GM19035 (cell line): ENCODE data around the gene GANAB.
"Not testable (repeated sequence)": the region's sequence is repeated elsewhere in the genome, so short reads cannot be mapped to it uniquely, and the experiment has no call there.

Source experiments
- ATAC-seq: cut with Tn5 transposase; IDR thresholded peaks from one replicate; pipeline ENCODE4 v1.9.1; 2021; ENCODE audit not compliant: unreplicated experiment

The GANAB gene

DNA sequence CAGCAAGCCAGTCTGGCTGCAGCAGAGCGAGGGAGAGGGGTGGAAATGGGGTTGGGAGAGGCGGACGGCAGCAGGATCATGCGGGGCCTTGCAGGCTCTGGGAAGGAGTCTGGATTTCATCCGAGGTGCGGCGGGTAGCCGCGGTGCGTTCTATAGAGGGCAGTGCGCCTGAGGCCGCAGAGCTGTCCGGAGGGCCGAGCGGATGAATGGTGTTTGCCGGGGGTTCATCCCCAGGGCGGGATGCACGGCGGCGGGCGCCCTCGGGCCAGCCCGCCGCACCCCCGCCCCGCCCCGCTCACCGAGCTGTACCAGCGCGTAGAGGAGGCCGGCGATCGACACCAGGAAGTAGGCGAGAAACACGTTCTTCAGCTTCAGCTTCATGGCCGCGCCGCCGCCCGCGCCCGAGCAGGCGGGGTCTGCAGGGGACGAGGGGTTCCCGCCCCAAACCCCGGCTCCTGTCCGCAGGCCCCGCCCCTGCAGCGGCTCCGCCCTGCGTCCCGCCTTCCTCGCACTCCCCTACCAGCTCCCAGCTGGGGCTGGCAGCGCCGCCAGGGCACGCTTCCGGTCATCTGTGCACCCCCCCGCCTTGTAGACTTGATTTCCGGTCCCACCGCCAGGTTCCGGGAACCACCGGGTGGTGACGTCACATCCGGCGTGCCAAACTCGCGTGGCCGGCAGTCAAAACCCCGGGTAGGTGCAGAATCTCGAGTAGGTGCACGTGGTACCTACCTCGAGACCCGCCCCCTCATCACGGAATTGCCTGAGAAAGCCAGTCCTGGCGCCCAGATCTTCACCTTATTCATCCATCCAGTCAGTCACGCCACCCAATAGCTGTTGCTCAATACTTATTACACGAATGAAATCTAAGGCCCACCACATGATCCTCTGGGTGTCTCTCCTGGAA lies 24.6 kb downstream of the GANAB start, which contains the start of gene B3GAT3:
Gene B3GAT3, minus strand, starts transcription at position 420 of the 904 bp plus-strand sequence. Its CDS starts 39 bp downstream, at position 381.
- ATAC-seq: peak; percentile 97

DNA sequence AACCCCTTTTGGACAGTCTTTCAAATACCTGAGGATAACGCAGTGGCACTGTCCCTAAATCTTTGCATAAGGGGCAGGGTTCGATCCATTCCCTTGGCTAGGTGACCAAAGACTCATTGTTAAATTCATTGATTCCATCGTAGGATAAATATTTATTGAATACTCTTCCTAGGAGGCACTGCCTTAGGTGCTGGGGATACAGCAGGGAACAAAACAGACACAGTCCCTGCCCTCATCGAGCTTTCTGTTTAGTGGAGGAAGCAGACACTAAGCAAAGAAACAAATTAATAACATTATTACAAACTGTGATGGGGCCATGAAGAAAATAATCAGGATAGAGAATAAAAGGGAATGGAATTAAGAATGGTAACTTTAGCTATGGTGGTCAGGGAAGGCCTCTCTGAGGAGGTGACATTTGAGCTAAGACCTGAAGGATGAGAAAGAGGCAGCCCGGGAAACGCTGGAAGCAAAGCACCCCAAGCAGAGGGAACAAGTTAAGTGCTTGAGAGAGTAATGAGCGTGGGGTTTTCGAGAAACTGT lies 25.3 kb downstream of the GANAB start:
- no peak for ATAC-seq

DNA sequence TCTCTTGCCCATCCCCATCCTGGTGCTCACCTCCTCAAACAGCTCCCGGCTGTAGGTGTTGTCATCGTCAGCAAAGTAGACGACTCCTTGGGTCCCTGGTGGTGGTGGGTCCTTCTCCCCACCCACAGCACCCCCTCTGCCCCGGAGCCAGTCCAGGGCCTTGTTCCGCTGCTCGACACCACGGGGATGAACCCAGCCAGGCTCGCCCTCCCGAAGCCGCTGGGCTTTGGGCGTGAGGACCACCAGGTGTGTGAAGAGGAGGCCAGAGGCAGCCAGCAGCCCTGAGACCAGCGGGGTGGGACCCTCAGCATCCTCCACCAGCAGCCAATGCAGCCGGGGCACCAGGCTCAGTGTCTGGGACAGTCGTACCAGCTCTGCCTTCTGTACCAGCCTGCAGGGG lies 29.5 kb downstream of the GANAB start:
- not testable (repeated sequence) for ATAC-seq

DNA sequence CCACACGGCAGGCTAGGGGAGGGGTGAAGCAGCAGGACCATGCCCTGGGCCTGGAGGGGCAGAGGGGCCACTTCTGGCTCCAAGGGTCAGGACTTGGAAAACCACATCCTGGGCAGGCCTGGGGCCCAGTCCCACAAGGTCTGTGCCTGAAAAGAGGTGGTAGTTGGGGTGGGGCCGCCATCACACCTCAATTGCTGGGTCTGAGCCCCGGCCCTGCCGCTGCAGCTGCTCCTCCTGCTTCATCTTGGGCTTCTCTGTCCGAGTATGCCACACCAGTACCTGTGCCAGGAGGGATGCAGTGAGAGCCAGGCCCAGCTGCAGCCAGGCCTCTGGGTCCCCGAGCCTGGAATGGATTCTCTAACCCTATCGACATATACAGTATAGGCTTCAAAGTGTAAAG lies 30.9 kb downstream of the GANAB start:
- no peak for ATAC-seq

DNA sequence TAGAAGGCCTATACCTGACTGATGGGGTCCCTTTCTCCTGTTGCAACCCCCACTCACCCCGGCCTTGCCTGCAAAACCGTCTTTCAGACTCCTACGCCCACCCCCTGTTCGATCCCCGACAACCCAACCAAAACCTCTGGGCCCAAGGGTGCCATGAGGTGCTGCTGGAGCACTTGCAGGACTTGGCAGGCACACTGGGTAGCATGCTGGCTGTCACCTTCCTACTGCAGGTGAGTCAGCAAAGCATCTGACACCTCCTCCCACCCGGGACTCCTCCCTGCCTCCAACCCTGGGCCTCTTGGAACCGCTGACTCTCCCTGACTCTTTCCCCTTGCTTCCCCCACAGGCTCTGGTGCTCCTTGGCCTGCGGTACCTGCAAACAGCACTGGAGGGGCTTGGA lies 32.1 kb downstream of the GANAB start:
- no peak for ATAC-seq

DNA sequence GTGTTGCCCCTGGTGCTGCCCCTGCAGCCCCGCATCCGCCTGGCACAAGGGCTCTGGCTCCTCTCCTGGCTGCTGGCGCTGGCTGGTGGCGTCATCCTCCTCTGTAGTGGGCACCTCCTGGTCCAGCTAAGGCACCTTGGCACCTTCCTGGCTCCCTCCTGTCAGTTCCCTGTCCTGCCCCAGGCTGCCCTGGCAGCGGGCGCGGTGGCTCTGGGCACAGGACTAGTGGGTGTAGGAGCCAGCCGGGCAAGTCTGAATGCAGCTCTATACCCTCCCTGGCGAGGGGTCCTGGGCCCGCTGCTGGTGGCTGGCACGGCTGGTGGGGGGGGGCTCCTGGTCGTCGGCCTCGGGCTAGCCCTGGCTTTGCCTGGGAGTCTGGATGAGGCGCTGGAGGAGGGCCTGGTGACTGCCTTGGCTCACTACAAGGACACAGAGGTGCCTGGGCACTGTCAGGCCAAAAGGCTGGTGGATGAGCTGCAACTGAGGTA lies 33.1 kb downstream of the GANAB start:
- no peak for ATAC-seq

DNA sequence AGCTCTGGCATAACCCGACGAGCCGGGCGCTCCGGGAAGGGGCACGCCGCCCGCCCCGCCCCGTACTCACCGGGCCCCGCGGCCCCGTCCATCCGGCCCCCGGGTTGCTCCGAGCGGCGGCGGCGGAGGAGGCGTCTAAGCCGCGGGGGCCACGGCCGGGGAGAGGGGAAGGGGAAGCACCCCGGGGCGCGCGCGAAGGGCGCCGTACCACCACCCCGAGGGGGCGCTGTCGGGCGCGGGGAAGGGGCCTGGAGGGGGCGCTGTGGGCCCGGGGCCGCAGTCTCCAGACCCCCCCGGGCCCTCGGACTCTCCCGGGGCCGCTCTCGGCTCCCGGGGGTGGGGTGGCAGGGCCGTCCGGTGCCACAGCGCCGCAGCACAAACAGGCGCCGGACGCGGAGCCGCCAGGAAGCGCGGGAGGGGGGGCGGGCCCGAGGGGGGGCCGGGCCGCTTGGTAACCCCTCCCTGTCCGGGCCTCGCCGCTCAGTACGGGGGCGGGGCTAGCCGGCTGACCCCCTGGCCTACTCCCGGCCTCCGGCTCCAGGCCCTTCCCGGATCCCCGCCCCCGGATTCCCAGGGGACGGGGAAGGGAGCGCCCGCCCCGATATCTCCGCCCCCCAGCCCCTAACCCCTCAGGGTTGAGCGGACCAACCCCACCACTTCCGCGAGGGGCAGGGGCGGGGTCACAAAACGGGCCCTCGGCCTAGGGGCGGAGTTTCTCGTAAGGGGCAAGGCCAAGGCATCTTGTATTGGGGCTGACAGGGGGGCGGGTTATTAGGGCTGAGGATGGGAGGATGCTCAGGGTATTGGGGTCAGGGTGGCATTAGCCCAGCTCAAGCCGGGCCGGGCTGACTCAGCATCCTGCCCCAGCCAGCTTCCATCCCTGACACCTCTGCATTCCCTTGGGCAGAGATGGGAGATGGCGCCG lies 33.8 kb downstream of the GANAB start, which contains the start of the genes EML3 and ROM1:
Gene EML3, minus strand, starts transcription at position 410 of the 925 bp plus-strand sequence. Its CDS starts 318 bp downstream, at position 92.
Gene ROM1, plus strand, starts transcription at position 892 of the 925 bp plus-strand sequence. Its CDS starts 25 bp downstream, at position 917.
- ATAC-seq: peak; percentile 71

DNA sequence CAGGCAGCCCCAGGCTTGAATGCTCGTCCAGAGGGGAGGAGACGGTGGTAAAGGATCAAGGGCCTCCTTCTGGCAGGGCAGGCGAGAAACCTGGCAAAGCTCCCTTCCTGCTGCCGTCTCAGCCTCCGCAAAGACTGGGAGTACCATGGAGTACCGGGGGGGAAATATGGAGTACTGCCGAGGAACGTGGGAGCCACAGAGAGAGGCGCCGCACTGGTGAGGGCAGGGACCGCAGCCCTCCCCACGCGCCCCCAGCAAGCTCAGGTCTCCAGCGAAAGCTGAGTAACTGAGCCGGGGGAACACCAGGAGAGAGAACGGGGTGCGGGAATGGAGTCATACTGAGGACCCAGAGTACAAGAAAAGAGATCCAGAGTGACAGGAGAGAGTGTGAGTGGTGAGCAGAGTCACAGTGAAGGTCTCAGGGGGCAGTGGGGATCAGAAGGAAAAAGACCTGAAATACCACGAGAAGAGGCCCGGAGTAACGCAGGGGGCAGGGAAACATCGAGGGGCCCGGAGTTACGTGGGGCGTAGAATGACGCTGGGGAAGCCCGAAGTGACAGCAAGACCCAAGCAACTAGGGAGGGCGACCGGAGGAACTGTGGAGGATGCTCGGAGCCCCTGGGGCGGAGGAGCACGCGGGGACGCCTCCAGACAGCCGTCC lies 34.6 kb downstream of the GANAB start:
- ATAC-seq: peak; percentile 1

DNA sequence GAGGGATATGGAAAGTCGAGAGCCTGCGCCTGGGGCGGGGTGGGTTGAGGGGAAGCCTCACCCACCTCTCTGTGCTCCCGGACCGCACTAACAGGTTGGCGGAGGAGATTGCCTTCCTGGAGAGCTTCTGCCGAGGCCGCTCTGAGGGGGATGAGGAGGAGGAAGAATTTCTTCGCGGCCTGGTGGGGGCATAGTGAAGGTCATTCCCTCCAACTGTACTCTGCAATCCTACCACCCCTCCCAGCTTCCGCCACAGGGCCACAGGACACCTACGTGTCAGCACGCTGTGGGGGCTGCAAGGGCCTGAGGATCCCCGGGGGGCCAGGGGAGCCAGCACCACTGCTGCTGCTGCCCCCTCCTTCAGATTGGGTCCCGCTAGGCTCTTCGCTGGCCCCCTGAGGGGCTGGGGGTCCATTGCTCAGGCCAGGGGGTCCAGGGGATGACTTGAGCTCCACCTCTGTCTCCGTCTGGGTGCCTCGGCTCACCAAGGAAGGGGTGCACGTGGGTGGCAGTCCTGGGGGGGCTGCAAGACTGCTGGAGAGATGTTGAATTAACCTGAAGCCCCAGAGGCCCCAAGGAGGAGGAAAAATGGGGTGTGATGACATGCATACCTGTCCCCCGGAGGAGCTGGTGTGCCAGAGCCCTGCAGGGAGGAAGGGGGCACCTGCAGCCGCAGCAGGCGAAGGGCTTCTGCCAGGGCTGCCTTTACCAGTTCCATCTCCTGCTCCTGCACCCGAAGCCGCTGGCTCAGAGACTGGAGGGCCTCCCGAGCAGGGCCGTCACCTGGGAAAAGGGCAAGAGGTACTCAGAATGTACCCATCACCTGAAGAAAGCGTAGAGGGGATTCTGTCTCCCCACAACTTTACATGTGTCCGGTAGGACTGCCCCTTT lies 35.4 kb downstream of the GANAB start:
- no peak for ATAC-seq

DNA sequence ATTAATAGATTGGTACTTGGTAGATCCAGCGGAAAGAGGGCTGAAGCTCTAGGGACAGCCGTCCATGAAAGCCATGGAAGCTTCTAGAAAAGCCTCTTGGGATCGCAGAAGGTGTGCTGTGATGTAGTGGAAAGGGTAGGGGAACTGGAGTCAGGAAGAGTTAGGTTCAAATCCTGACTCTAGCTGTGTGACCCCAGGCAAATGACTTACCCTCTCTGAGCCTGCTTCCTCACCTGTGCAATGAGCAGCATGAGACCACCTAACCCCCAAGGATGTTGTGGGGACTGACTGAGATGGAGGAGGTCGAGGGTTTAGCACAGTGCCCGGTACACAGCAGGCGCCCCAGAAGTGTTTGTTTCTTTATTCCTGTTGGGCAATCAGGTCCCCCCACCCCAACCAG lies 36.0 kb downstream of the GANAB start:
- ATAC-seq: no peak

DNA sequence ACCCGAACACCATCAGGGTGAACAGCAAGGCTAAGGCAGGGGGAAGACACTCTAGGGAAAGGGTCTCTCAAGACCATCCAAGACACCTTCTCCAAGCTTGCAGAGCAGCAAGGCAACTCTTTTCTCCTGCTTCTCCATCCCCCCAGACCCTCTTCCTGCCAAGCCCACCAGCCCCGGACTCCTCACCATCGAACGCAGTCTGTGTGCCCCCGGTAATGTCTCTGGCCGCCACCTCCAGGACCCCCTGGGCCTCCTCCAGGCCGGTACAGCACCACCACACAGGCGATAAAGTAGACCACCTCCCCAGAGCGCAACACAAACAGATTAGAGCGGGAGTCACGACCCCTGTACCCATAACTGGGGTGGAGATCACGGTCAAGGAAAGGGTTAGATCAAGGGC lies 37.6 kb downstream of the GANAB start:
- no peak for ATAC-seq

DNA sequence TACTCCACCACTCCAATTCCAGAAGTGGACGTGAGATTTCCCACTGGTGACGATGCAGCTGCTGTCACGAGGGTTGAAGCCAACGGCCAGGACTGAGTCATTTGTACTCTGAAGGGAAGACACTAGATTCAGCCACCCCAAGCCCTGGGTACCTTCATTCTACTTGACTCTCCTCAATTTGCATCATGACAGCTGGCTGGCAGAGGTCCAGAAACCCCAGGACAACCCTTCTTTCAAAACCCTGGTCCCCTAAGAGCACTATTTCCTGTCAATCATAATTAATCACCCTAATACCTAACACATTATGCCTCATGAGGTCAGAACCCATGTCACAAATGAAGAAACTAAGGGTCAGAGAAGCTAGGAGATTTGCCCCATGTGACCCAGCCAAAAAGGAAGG lies 38.7 kb downstream of the GANAB start:
- ATAC-seq: no peak

DNA sequence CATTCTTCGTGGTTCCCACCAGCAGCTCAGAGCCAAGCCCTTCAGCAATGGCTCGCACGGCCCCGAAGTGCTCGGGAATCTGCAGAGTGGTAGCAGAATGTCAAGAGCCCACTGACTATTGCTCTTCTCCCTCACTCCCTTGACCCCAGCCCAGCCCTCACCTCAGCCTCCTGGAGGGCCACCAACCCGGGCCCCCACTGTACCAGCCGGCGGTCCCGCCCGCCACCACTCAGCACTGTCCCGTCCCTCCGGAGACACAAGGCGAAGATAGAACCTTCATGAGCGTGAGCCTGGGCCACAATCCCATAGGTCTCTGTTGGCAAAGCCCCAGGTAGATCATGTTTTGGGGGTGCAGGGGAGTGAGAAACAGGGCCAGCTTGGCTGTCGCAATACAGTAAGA lies 40.5 kb downstream of the GANAB start:
- ATAC-seq: no peak

DNA sequence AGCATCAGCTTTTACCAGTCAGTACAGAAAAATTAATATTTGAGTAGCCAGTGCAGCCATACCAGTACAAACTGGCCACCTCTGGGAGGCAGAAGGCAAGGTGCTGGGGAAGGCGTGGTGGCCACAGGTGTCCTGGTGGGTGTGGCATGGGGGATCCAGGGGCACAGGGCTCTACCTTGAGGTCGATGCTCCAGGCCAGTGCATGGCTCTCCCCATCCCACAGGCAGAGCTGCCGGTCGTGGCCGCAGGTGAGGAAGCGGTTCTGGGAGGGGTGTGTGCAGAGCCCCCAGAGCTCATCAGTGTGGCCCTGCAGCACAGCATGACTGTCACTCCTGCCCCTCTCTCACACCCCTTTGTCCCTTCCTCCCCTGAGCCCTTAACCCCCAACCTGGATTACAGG lies 40.9 kb downstream of the GANAB start:
- ATAC-seq: no peak

DNA sequence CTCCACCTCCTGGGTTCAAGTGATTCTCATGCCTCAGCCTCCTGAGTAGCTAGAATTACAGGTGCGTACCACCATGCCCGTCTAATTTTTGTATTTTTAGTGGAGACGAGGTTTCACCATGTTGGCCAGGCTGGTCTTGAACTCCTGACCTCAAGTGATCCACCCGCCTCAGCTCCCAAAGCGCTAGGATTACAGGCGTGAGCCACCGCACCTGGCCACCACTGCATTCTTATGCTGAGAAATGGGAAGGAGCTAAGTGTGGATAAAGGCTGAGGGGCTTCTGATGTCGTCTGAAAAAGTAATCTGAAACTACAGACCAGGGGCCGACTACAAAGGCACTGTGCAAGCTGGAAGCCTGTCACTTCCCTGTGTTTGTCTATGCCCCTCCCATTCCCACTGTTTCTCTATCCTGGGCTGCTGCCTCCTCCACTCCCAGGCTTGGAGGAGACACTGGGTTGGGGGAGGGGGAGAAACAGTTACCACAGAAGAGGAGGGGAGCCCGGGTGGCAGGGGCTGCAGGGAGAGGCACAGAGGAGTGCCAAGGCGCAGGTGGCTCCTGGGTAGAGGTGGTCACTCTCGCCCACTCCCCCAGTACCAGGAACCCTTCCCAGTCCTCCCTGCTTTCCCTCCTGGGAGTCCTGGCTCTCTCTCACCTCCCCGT lies 41.8 kb downstream of the GANAB start:
- no peak for ATAC-seq

DNA sequence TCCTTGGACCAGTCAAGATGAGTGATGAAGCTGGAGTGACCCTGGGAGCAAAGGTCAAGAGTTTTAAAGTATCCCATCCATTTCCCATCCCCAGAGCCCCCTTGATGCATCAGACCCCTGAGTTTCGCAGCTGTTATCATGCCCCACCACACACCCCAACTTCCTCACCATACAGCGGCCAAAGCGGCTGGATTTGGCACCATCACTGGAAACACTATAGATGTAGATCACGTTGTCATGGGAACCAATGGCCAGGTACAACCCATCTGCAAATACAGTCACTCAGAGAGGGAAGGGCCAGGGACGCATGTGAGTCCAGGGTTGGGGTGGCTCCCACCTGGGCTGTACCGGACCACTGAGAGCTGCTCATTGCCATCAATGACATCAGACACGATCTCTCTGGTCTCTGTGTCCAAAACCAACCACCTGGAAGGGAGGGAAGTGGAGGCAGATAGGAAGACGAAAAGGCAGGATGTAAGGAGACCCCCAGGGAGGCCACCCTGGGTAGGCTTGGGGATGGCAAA lies 42.6 kb downstream of the GANAB start:
- no peak for ATAC-seq

DNA sequence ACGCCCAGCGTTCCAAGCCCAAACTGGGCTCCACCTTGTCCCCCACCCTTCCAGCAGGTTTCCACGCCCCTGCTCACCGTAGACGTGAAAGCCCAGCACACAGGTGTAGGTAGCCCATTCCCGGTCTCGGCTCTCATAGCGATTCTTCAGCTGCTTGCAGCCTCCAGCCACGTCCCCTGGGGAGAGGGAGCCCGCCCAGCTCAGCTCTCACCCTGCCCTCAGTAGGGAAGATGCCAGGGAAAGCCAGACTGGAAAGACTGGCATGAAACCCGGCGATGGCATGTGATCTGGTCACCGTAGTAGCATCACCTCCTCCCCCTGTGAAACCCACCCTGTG lies 43.4 kb downstream of the GANAB start:
- no peak for ATAC-seq

DNA sequence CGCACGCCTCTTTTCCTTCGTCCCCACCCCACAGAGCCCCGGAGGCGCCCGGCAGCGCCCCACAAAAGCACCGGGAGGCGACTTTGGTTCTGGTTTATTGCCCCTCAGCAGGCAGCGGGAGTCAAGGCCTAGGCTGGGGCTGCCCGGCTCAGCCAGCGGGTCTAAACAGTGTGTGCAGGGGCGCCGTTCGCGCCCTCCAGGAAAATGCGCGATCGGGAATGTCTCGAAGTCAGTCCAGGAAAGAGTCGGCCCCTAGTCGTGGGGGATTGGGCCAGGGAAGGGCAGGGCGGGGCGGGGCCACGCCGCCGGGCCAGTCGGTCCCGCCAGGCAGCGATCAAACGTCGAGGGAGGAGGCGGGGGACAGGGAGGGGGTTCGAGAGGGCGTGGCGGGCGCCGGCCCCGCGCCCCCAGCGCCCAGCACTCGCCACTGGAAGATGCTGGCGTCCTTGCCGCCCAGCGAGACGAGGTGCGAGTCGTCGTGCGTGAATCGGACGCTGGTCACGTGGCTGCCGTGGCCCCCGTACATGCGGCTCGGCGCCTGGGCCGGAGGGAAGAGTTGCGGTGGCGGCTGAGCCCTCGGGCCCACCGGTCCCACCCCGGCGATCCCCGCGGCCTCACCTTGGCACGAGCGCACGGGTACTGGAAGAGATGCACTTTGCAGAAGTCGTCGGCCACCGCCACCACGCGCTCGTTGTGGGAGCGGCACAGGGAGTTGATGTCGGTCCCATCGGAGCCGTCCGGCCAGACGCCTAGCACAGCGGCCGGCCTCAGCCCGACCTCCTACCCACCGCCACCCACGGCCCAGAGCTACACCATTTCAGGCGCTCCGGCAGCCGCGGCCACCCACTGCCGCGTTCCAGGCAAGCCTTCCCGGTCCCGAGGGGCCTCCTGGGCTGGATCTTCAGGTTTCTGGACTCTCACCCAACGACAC lies 44.0 kb downstream of the GANAB start:
- ATAC-seq: no peak
